ENCODE measurements around the gene PTPRG.

Gene PTPRG

DNA sequence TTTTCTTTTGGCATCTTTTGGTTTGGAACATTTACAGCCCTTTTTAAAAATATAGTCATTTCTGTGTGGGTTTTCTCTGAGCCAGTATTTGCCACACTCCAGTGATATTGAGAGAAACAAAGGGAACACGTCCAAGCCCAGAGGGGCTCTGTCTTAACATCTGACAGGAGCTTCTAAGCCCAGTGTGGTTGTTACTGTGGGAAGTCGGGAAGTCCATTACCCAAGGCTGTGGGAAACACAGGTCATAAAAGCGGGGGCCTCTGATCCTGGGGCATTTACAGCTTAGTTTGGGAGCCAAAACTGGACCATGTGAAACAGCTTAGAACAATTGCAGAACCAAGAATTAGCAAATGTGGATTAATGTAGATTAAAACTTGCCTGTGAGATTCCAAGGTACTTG, 123.0 kb downstream of the PTPRG start:
- no peak overlapping the region for H3K4me3 ChIP-seq (ENCODE audit: low read depth, low read length)
- peak; percentile 62 for DNase-seq (ENCODE audit: low read depth)
- in situ Hi-C loops (cut with HindIII; ENCODE audit: low sequenced_read_pairs) = no loop called here
- TF ChIP-seq, protein P1, sequence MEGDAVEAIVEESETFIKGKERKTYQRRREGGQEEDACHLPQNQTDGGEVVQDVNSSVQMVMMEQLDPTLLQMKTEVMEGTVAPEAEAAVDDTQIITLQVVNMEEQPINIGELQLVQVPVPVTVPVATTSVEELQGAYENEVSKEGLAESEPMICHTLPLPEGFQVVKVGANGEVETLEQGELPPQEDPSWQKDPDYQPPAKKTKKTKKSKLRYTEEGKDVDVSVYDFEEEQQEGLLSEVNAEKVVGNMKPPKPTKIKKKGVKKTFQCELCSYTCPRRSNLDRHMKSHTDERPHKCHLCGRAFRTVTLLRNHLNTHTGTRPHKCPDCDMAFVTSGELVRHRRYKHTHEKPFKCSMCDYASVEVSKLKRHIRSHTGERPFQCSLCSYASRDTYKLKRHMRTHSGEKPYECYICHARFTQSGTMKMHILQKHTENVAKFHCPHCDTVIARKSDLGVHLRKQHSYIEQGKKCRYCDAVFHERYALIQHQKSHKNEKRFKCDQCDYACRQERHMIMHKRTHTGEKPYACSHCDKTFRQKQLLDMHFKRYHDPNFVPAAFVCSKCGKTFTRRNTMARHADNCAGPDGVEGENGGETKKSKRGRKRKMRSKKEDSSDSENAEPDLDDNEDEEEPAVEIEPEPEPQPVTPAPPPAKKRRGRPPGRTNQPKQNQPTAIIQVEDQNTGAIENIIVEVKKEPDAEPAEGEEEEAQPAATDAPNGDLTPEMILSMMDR (IDR thresholded peaks at IDR 0.05; ENCODE audit: low read depth, low read length, missing control alignments) = no peak

DNA sequence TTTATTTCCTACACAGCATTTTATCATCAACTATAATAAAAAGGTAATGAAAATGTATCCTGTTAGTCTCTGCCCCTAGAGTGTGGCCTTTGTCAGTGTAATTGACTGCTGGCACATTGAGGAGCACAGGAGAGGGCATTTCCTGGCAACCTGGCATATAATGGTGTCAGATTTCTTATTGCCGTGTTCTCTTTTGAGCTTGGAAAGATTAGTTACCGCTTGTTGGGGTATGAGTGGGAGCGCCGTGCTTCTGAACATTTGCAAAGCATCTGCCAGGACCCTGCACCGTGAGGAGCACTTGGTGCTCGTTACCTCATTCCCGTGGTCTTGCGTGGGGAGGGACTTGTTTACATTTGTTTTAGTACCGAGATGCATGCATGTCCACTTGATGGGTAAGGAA, 124.4 kb downstream of the PTPRG start:
- TF ChIP-seq, protein P1 (IDR thresholded peaks at IDR 0.05; ENCODE audit: low read depth, low read length, missing control alignments) = no peak
- no peak overlapping the region for H3K4me3 ChIP-seq (ENCODE audit: low read depth, low read length)
- in situ Hi-C loops (cut with HindIII; ENCODE audit: low sequenced_read_pairs) = no loop called here
- no peak for DNase-seq (ENCODE audit: low read depth)

DNA sequence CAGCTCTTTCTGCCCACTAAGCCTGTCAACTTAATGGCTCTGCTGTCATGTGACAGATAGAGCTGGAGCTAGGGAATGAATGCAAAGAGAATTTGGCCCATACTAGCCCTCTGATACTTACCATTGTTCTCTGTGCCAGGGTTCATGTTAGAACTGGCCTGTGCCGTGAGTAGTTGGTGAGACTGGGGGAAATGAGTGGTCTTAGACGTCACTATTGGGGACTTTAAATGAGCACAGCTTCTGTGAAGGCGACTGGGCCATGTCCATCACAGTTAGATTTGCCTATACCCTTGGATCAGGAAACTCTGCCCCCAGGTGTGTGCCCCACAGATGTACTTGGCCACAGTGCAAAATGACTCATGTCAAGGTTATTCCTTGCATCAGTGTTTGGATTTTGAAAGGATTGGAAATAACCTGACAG, 124.9 kb downstream of the PTPRG start:
- TF ChIP-seq, protein P1 (IDR thresholded peaks at IDR 0.05; ENCODE audit: low read depth, low read length, missing control alignments) = no peak
- no peak for DNase-seq (ENCODE audit: low read depth)
- no peak overlapping the region for H3K4me3 ChIP-seq (ENCODE audit: low read depth, low read length)
- in situ Hi-C loops (cut with HindIII; ENCODE audit: low sequenced_read_pairs) = no loop called here

DNA sequence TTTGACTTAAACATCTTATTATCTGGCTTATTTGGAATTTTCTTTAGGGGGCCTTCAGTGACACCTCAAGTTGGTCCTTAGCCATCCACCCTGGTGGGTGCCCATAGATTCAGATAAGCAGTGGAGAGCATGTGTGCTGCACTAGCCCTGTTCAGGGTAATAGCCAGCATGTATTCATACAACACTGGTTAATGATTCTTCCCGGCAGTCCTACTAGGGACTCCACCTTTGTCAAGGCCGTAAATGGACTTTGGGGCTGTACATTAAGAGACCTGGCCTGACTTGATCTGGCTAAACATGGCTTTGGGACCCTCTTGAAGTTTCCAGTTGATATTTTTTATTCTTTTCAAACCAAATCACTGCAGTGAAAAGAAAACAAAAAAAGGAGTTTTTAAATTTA, 125.8 kb downstream of the PTPRG start:
- TF ChIP-seq, protein P1 (IDR thresholded peaks at IDR 0.05; ENCODE audit: low read depth, low read length, missing control alignments) = no peak
- H3K4me3 ChIP-seq (ENCODE audit: low read depth, low read length) = no peak overlapping the region
- no peak for DNase-seq (ENCODE audit: low read depth)
- in situ Hi-C loops (cut with HindIII; ENCODE audit: low sequenced_read_pairs) = no loop called here

DNA sequence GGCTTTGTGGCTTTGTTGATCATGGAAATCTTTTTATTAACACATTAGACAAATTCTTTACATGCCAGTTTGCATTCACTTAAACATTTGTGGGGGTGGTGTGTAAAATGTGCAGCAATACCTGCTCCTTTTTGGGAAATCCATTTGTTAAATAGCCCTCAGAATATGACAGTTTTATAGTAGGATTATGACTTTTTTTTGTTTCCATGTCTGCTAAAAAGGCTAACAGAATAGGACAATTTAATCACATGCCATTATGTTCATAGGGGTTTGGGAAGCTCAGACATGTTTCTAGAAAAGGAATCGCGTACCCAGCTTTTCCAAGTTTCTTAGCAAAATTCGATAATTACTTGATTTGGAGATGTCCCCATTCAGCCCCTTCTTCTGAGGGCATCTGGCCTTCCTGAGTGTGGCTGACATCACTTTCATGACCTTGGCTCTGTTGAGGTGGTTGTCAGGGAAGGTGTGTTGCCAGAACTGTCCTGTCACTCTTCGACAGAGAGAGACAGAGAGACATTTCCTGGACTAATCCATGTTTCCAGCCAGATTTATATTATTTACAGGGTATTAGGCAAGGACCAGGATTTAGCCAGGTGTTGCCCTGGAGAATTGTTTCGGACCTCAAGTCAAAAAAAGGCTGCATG, 126.4 kb downstream of the PTPRG start:
- H3K4me3 ChIP-seq (ENCODE audit: low read depth, low read length) = no peak overlapping the region
- in situ Hi-C loops (cut with HindIII; ENCODE audit: low sequenced_read_pairs) = no loop called here
- TF ChIP-seq, protein P1 (IDR thresholded peaks at IDR 0.05; ENCODE audit: low read depth, low read length, missing control alignments) = no peak
- DNase-seq (ENCODE audit: low read depth) = no peak

DNA sequence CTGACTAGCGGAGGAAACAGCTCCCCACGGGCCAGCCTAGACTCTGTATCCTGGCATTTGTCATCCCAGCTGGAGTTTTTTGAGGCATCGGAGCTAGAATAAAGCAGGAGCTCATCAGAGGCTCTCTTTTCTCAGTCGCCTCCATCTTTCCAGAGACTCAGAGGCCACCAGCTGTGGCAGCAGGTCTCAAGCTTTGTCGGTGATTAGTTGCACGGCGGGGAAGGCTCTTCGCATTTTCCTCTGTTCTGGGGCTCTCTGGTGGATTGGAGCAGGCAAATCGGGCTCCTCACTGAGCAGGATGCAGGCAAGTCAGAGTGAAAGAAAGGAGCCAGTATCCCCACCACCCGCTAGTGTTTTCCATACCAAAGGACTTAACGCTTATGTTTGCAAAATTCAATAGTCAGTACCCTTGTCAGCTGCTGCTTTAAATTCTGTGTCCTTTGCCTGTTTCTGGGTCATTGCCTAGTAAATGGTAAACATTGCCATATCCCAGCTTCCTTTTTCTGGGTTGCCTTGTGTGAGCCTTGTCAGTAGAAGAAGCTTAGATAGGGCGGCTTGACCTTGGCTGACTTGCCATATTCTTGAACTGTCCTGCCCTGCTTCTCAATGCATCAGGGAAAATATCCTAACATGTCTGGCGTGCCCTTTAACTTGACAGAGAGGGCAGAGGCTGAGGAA, 127.1 kb downstream of the PTPRG start:
- DNase-seq (ENCODE audit: low read depth) = no peak
- TF ChIP-seq, protein P1 (IDR thresholded peaks at IDR 0.05; ENCODE audit: low read depth, low read length, missing control alignments) = no peak
- in situ Hi-C loops (cut with HindIII; ENCODE audit: low sequenced_read_pairs) = no loop called here
- no peak overlapping the region for H3K4me3 ChIP-seq (ENCODE audit: low read depth, low read length)

Data from astrocyte of the cerebellum (primary cell).